Measurements from ENCODE around the gene FHL3.

FHL3 gene, protein sequence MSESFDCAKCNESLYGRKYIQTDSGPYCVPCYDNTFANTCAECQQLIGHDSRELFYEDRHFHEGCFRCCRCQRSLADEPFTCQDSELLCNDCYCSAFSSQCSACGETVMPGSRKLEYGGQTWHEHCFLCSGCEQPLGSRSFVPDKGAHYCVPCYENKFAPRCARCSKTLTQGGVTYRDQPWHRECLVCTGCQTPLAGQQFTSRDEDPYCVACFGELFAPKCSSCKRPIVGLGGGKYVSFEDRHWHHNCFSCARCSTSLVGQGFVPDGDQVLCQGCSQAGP

GRCh38 chr1:38005195-38006007 is at the start of gene FHL3:
FHL3 (minus strand) TSS chr1:38005514; CDS start chr1:37999412, 6,102 bp downstream.
- DNase-seq (ENCODE audit: low read depth in 2 of 2): no peak

DNA sequence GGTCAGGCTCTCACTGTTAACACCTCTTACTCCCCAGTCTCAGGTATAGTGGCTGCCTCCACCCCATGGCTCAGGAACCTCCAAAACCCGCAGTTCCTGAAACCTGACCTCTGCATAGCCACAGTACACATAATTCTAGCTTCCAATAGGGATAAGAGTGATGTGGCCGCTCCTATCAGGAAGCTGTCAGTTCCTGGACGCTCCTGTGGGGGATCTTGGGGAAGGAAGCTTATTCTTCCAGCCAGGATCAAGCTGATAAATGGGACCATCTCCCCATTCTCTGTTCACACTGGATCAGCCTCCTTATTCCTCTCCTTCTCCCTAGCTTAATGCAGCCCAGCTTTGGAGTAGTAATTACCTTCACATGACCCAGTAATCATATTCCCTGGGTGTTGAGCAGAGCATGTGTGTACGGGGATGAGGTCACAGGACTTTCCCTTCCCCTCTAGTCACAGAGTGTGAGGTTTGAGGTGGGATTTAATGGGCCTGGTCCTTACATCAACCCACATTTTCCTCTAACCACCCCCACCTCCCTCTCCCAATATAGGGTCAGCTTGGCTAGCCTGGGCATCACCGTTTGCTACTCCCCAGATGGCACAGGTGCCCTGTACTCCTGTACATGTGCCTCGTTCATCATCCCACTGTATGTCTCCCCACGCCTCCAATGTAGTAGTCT is 48.2 kb upstream of the FHL3 start:
- DNase-seq (ENCODE audit: low read depth in 2 of 2): no peak

DNA sequence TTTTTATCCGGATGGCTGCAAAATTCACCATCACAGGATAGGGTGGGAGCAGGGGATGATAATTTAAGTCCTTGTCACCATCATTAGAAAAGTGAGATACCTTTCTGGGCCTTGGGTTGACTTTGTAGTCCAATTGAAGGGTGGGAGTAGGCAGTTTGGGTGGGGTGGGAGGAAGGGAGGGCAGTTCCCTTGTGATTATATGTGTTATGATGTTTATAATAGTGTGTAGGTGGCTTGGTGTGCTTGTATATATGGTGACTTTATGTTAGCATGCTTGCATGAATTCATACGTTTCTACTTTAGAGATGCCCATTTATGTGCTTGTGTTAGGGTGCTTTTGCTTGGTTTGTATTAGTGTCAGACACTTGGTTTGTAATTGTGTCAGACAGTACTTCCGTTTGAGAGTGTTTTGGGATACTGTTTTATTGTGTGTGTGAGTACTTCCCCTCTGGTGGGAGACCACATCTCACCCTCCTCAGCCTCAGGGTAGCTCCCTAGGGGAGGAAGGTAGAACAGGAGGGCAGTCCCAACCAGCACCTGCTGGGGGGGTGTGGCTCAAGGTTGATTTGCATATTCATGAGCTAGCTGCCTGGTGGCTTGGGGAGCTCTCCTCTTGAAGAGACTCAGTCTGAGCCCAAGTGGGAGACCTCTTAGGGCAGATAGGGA is 47.6 kb upstream of the FHL3 start:
- DNase-seq (ENCODE audit: low read depth in 2 of 2): no peak

GRCh38 chr1:38051079-38051543 is 45.8 kb upstream of the FHL3 start:
- DNase-seq (ENCODE audit: low read depth in 2 of 2): no peak

GRCh38 chr1:38050397-38051078 is 45.2 kb upstream of the FHL3 start:
- no peak for DNase-seq (ENCODE audit: low read depth in 2 of 2)

GRCh38 chr1:38047603-38048141 is 42.4 kb upstream of the FHL3 start:
- DNase-seq (ENCODE audit: low read depth in 2 of 2): no peak

DNA sequence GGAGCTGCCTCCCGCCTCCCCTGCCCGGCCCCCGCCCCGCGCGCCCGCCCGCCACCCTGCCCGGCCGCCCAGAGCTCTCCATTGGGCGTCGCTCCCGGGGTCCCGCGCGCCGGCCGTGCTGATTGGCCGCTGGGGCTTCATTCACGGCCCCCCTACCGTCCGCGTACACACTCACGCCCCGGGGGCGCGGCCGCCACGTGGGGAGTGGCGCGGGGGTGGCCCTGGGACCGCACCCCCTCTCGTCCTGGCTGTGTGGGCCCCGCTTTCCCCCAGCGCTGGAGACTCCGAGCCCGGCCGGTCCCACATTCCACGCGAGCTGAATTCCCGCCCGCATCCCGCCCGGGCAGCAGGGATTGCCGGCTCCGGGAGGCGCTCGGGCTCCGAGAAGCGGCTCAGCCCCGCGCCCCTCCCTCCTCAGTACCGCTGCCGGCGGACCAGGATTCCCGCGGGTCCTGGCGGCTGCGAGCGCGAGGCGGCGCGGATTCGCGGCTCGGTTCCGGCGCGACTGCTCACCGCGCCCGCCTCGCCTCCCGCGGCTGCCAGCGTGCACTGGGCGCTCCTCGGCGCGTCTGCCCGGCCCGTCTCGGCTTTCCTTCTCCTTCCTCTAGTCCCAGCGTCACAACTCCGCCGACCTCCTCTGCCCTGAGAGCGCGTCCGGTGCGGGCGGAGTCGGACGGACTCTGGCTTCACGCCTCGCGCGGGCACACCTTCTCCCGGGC is 41.7 kb upstream of the FHL3 start:
- peak; percentile 41 to 62 for DNase-seq (ENCODE audit: low read depth in 2 of 2)

- no peak for DNase-seq (ENCODE audit: low read depth in 2 of 2)
Measured at GRCh38 chr1:38046333-38046883, 41.1 kb upstream of the FHL3 start, which contains the start of gene POU3F1. POU3F1 (minus strand) TSS chr1:38046793; CDS start chr1:38046743, 50 bp downstream.

DNA sequence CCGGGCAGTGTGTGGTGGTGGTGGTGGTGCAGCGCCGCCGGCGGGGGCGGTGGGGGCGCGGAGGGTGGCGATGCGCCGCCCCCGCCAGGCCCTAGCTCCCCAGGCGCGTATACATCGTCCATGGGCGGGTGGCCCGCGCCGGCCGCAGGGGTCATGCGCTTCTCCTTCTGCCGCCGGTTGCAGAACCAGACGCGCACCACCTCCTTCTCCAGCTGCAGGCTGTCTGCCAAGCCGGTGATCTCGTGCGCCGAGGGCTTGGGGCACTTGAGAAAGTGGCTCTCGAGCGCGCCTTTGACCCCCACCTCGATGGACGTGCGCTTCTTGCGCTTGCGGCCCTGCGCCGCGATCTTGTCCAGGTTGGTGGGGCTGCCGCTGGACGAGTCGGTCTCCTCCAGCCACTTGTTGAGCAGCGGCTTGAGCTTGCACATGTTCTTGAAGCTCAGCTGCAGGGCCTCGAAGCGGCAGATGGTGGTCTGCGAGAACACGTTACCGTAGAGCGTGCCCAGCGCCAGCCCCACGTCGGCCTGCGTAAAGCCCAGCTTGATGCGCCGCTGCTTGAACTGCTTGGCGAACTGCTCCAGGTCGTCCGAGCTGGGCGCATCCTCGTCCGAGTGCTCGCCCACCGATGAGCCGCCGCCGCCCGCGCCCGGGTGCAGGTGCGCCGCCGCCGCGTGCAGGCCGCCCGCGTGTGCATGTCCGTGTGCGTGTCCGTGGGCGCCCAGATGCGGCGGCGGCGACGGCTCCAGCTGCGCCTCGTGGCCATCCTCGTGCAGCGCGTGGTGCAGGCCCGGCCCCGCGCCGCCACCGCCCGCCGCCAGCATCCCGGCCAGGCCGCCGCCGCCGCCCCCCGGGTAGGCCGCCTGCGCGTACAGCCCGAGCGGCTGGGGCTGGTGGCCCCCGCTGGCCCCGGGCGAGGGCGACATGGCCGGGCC is 40.4 kb upstream of the FHL3 start:
- no peak for DNase-seq (ENCODE audit: low read depth in 2 of 2)

GRCh38 chr1:38044221-38045215 is 39.2 kb upstream of the FHL3 start:
- no peak for DNase-seq (ENCODE audit: low read depth in 2 of 2)

GRCh38 chr1:38043036-38043747 is 37.9 kb upstream of the FHL3 start:
- no peak for DNase-seq (ENCODE audit: low read depth in 2 of 2)

DNA sequence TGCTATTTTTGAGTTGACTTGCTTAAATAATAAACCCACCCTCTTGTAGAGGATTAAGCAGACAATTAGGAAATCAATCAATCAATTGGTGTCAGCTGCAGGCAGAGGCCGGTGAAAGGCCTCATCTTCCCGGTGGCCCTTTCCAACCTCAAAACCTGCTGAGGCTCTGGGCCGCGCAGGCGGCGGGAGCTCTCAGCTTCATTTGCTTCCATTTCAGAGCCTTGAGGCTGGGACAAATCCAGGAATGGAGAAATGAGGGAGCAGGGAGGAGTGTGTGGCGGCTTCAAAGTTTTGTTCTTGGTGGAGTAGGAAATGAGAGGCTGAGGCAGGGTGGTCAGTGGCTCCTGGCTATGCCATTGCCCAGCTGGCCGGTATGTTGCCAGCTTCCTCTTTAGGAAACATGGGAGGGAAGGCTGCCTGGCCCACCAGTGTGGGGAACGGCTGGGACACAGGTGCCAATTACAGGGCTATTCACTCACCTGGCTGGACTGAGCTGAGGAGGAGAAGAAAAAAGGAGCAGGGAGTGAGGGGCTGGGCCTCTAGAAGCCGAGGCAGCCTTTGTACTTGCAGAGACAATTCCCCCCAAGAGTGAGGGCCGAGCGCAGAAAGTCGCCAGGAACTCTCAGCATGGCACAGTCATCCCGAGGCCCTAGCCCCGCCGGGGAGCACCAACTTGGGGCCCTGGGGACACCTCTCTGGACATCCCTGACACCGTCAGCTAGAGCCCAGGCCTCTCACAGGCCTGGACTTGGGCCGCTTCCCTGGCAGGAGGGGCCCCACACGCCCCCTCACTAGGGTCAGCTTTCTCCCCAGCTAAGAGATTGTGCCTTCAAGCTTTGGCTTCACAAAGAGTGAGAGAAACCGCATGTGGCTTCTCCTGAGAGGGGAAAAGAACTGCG is 36.9 kb upstream of the FHL3 start:
- no peak for DNase-seq (ENCODE audit: low read depth in 2 of 2)

- no peak for DNase-seq (ENCODE audit: low read depth in 2 of 2)
Measured at GRCh38 chr1:38039331-38040088, 34.2 kb upstream of the FHL3 start.

DNA sequence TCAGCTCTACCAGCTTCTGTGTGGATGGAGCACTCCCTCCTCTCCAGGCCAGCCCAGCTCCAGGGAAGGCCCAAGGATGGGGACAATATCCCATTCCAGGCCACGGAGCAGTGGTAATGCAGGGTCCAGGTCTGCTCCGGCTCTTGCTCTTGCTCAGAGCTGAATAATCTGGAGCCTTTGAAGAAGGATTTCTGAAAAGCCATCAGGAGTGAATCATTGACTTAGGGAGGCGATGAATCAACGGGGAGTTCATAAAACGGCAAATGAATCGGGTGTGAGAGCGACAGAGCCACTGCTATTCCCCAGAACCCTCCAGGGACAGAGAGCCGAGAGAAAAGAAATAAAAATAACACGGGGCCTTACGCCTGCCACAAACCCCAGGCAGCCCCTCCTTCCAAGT is 33.5 kb upstream of the FHL3 start:
- DNase-seq (ENCODE audit: low read depth in 2 of 2): no peak
